Retina (tissue), 1 donor: ENCODE data around the gene RPS6KB1.
"Not testable (repeated sequence)": the region's sequence is repeated elsewhere in the genome, so short reads cannot be mapped to it uniquely, and the experiment has no call there.

Source experiments
- DNase-seq: peaks from one replicate; pipeline ENCODE4 v3.0.0-alpha.2; 2016

Gene RPS6KB1

DNA sequence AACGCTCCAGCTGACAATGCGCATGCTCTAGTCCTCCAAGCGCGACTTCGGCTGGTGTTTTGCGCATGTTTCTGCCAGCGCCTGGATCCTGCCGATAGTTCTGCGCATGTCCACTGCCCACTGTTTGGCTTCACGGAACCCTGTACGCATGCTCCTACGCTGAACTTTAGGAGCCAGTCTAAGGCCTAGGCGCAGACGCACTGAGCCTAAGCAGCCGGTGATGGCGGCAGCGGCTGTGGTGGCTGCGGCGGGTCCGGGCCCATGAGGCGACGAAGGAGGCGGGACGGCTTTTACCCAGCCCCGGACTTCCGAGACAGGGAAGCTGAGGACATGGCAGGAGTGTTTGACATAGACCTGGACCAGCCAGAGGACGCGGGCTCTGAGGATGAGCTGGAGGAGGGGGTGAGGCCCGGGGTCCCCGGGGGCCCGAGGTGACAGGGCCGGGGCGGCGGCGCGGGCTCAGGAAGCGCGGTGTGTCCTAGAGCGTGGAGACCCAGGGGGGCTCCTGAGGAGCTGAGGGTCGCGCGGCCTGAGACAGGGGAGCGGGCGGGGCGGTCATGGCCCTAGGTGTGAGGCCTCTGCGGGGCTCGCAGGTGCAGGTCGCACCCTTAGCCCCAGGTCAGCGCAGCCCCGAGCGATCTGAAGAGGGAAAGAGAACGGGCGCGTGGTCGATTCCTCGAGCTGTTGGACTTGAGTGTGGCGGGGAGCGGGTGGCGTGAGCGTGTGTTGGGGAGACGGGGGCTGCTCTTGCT, at the start of gene RPS6KB1, which contains the start of gene TUBD1:
Gene RPS6KB1, plus strand, starts transcription at position 198 of the 752 bp plus-strand sequence. Its CDS starts 64 bp downstream, at position 262.
Gene TUBD1, minus strand, starts transcription at position 20 of the 752 bp plus-strand sequence. CDS start 1,941 bp downstream, outside the sequence.
- peak; percentile 95 for DNase-seq

DNA sequence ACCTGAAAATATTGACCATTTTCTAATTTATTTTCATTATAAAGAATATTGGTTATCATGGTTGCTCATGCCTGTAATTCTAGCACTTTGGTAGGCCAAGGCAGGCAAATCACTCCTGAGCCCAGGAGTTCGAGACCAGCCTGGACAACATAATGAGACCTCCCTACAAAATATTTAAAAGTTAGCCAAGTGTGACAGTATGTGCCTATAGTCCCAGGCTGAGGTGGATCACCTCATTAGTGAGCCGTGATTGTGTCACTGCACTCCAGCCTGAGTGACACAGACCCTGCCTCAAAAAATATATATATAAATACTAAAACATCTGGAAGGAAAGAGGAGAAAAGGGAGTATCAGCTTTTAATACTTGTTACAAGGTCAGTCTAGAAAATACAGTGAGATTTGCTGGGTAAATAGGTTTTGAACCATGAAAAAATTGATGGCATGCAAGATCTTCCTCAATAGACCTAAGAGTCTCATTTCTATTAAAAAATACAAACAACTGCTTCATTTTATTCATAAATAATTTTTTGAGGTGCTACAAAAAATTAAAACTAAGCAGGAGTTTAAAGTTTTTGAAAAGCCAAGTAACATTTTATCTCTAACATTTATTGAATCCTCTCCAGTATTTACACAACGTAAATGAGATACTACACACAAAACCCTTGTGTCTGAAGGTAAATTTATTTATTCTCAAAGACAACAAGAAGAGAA, 47.9 kb upstream of the RPS6KB1 start:
- DNase-seq, result no peak

DNA sequence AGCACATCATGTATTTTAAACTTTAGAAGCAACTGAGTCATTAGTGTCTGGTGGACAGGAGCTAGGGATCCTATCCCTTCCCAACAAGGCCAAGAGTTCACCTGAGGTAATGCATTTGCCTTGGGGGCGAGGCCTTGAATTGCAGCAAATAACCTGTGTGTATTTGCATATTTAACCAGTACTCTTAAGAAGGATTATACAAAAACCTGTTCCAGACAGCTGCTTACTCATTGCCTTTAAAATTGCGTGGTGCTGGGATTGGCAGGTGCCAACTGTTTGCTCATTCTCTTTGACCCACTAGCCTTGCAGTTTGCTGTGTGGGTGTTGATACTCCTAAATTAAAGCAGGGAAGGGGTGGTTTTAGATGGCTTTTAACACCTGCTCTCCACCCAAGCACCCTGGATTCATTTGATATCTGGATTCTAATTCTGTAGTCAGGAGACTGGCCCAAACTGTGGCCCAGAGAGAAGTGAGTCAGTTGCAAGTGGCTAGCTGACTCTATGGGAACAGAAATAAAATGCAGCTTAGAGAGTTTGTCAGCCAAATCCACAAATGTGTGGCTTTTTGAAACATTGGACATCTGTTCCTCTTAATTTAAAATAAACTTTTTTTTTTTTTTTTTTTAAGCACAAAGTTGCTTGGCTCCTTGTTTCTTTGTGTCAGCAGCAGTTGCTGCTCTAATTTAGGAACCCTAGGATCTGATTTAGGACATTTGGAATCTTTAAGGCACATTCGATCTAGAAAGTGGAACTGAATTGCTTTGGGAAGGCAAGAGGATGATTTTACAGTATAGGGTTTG, 47.1 kb upstream of the RPS6KB1 start:
- no peak for DNase-seq

DNA sequence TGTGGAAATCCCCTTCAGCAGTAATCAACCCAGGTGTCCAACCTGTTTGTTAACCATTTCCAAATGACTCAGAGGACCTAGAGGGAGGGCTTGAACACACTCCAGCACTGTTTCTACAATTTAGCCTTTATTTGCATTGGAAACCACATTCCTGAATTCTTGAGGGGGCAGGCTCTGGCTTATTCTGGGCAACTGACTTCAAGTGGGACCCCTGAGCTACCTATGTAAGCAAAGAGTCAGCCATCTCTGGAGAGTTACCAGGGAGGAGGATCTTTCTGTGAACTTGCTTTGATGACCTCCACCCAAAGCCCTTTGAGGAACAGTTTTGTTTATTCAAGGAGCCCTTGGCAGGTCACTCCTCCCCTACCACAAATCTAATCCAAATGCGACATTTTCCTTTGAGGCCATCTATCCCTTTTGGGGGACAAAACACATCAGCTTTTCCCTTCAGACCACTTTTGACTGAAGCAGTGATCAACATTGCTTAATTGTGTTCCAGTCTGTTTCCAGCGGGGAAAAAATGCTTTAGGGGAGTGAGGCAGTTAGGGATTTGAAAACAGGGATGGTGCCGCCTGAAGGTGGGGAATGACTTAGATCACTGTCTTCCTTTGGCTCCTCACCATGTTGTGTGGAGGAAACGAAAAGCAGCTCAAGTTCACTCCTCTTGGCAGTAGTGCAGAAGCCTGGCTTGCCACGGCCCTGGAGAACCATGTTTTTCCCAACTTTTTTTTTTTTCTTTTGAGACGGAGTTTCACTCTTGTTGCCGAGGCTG, 46.3 kb upstream of the RPS6KB1 start:
- DNase-seq, result no peak

DNA sequence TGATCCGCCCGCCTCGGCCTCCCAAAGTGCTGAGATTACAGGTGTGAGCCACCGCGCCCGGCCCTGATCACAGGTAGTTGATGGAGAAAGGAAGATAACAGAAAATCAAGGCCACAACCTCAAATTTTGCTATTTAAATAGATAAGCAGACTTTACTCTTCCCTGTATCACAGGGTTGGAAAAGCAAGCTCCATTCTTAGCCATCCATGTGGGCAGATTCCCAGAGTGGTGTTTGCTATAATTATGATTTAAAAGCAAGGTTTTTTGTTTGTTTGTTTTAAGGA, 44.6 kb upstream of the RPS6KB1 start:
- DNase-seq, result no peak

DNA sequence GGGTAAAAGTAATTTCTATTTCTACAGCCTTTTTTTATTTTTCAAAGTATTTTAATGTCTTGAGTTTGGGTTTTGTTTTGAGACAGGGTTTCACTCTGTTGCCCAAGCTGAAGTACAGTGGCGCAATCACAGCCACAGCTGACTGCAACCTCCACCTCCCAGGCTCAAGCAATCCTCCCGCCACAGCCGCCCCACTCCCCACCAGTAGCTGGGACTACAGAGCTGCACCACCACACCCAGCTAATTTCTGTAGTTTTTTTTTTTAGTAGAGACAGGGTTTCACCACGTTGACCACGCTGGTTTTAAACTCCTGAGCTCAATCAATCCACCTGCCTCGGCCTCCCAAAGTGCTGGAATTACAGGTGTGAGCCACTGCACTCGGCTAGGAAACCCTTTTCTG, 44.1 kb upstream of the RPS6KB1 start:
- no peak for DNase-seq

DNA sequence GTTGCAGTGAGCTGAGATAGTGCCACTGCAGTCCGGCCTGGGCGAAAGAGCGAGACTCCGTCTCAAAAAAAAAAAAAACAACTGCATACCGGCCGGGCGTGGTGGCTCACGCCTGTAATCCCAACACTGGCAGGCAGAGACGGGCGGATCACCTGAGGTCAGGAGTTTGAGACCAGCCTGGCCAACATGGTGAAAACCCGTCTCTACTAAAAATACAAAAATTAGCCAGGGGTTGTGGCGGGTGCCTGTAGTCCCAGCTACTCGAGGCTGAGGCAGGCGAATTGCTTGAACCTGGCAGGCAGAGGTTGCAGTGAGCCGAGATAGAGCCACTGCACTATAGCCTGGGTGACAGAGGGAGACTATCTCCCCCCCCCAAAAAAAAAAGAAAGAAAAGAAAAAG, 42.6 kb upstream of the RPS6KB1 start:
- not testable (repeated sequence) for DNase-seq

DNA sequence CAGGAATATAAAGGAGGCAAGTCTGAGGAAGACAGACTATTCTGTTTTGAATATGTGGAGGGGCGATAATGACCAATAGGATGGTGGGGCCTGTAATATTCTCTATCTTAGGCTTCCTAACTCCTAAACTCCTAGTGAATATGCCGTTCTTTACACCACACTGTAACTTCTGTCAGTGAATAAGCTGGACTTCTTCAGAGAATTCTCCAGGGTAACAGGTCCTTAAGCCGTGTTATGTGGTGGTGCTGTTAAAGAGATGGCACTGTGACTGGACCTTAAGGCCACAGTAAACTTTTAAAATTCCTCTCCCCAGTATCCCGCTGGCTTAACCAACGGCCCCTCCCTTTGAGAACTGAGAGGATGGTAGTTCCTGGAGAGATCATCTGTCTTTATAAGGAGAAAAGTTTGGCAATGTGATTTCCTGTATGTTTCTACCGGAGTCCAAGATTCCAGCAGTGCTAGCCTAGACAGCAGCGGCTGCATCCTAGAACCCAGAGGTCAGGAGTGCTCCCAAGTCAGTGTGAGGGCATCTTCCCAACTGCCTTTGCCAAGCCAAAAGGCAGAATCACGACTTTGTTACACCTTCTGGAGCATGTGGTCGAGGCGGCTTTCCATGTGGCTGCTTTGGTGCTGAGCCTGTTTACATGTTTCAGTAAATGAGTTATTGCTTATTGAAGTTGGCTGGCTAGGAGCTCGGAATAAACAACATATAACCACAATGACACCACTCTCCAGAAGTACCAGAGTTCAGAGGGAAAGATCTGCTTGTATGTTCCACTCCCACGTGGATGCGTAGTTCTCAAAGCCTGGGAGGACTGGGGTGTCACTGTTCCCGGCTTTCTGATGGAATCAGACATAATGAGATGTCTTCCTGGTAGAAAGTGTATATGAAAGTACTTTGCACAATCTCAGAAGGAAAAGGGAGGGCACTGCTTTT, 41.2 kb upstream of the RPS6KB1 start:
- no peak for DNase-seq

DNA sequence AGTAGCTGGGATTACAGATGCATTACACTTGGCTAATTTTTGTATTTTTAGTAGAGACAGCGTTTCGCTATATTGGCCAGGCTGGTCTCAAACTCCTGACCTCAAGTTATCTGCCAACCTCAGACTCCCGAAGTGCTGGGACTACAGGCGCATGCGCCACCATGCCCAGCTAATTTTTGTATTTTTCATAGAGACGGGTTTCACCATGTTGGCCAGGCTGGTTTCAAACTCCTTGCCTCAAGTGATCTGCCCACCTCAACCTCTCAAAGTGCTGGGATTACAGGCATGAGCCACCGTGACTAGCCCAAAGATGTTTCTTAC, 40.1 kb upstream of the RPS6KB1 start:
- DNase-seq, result not testable (repeated sequence)

DNA sequence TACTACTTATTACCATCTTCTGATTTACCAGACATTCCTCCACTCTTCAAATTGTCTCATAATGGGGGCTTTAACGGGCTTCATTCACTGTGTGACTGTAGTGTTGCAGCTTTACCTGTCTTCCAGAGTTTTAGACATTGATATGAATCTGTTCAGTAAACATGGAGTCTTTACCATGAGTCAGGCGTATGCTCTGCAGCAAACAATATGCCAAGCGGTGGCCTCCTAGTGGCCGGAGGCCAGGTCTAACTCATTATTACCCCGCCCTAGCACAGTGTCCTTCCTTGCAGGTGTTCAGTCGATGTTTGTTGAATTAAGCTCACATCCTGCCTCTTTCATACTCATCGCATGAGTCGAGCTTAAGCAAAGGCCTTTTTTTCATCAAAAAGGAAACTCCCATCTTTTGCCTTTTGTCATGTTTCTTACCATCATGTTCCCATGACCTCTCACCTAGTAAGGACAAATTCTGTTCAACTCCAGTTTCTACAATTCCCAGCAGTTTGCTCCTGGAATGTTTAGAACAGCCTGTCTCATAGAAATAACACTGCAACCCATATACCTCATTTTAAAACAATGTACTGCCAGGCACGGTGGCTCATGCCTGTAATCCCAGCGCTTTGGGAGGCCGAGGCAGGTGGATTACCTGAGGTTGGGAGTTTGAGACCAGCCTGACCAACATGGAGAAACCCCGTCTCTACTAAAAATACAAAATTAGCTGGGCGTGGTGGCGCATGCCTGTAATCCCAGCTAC, 39.6 kb upstream of the RPS6KB1 start:
- no peak for DNase-seq

DNA sequence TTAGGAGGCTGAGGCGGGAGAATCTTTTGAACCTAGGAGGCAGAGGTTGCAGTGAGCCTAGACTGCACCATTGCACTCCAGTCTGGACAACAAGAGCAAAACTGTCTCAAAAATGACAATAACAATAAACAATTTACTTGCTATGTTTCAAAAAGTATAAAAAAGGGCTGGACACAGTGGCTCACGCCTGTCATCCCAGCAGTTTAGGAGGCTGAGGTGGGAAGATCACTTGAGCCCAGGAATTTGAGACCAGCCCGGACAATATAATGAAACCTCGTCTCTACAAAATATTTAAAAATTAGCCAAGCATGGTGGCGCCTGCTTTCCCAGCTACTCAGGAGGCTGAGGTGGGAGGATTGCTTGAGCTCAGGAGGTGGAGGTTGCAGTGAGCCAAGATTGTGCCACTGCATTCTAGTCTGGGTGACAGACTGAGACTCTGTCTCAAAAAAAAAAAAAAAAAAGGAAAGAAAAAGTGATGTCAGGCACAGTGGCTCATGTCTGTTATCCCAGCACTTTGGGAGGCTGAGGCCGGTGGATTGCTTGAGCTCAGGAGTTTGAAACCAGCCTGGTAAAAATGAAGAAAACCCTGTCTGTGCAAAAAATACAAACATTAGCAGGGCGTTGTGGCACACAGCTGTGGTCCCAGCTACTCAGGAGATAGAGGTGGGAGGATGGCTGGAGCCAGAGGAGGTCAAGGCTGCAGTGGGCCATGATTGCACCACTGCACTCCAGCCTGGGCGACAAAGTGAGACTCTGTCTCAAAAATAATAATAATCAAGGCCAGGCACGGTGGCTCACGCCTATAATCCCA, 38.8 kb upstream of the RPS6KB1 start:
- not testable (repeated sequence) for DNase-seq

DNA sequence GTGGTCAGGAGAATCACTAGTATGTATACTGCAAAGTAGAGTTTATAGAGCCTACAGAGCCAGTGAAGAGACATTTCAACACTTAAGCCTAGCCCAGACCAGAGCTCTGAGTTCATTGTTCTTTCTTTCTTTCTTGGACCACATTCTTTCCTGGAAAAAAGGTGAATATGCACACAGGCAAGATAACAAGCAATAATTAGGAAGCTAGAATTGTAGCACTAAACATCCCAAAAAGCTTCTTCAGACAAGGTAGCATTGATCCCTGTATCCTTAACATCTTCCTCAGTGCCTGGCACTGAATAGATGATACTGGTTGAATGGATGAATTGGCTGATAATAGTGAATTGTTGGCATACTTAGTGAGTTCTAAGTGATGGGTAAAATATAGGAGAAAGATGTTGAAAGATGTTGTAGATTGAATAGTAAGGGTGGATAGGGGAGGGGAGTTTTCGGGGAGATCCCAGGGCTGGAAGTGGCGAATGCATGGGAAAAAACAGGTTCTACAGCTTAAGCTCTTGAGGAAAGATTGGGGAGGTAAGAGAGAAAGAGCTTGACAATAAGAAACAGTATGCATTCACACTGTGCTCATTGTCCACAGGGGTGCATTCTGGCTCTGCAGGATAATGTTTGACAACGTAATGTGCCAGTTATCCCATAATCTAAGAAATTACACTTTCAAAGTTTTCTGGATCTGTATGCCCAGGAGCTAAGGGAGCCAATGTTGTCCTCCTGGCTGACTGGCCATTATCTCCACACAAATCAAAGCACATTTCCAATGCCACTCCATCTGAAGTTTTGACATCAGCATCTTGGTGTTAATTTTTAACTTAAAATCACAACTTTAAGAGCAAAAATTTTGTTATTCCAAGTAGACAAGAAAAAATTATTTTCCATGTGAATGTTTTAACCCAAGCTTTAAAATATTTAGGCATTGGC, 35.8 kb upstream of the RPS6KB1 start:
- no peak for DNase-seq

DNA sequence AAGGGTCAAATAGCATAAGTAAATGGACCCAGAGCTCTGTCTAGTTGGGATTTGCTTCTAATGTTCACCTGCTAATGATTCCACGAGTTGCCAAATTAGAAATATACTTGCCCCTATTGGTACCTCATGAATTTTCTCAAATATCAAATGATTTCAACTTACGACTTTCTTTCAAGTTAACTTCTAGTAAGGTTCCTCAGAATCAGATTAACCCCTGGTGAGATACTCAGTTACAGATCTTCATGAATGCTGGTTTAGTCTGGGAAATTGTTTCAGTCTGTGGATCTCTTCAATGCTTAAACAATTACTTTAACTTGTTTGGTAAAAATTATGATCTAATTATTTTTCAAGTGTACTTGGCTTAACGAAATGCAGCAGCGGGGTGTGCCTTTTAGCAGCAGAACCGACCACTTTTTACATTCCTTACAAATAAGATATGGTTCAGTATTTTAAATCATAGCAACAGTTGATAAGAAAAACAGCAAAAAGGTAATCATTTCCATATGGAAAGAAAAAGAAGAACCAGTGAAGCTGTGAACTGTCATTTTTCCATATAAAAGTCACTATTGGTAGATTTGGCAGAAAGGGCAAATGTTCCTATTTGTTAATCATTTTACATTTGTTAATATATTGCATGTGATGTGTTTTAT, 34.6 kb upstream of the RPS6KB1 start:
- no peak for DNase-seq

DNA sequence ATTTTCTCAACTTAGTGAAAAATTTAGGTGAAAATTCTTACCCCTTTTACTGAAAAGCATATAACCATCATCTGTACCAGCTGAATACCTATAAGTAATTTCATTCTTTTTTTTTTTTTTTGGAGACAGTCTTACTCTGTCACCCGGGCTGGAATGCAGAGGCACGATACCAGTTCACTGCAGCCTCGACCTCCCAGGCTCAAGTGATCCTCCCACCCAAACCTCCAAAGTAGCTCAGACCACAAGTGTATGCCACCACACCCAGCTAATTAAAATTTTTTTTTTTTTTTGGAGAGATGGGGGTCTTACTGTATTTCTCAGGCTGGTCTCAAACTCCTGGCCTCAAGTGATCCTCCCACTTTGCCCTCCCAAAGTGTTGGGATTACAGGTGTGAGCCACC, 34.0 kb upstream of the RPS6KB1 start:
- no peak for DNase-seq

DNA sequence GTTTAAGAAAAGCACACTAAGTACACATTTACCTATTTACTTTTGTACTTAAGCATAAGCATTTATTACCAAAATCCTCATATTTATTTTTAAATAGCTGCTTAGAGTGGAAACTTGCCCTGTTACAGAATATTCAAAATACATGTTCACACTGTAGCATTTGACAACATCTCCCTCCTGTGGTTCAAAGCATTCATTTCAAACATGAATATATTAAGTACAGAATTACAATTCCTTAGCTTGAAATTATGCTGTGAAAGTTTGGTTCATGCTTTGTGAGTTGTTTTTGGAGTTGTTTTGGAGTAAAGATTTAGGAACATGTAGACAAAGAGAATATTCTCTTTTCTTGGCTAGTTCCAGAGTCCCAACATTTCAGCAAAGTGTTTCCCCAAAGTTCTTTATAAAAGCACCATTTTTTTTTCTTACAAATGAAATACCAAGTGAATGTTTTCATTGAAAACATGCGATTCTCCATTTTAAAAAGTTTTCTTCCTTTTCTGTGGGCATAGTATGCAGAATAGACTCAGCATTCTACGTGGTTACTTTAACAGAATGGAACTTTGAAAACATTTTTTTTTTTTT, 33.4 kb upstream of the RPS6KB1 start:
- no peak for DNase-seq

DNA sequence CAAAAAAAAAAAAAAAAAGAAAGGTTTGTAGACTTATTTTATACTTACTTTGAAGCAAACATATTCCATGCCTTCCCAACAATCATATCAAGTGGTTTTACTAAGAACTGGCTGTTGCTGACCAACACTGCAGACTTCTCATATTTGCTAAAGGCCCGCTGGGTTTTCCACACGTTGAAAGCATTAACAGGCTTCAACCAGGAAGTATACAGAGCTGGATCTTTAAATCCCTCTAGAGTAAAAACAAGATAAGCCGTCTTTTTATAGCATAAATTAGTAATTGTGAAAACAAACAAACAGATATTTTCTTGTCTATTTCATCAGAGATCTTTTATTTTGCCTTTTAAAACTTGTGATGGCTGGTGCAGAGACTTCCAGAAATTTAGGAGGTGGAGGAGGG, 29.3 kb upstream of the RPS6KB1 start:
- DNase-seq, result no peak

DNA sequence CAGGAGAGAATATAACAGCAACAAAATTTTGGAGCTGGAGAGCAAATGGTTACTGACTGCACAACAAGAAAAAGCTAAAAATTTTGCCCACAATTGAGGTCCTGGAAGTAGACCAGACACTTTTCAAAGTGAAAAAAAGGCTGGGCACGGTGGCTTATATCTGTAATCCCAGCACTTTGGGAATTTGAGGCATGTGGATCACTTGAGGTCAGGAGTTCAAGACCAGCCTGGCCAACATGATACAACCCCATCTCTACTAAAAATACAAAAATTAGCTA, 23.0 kb upstream of the RPS6KB1 start:
- DNase-seq, result no peak

DNA sequence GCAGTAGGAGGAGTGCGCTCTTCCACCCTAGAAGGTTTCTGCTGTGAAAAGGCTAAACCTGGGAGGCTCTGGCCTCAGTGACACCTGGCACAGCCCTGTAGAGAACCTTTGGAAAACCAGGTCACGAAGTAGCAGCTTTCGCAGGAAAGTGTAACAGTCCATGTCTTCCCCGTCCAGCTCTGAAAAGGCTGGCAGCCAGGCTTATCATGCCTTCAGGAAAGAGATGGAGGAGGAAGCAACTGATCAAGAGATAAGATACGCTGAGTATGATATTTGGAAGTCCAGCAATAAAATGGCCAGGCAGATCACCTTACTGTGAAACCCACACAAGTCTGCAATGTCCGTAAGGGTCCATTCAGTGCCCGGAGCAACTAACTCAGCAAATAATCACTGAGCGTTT, 22.4 kb upstream of the RPS6KB1 start:
- DNase-seq, result no peak
